Suprapubic skin (tissue), 4 donors: ENCODE measurements around the gene FGF2. TPM values are rescaled to one million over a fixed set of nuclear protein-coding genes. Genes with fewer than 3 reads are reported as not detected.

Source experiments
- DNase-seq, 2 donors: peaks; one replicate each; pipeline ENCODE4 v3.0.0-alpha.2; 2019; ENCODE audit warnings: low spot score in 2 of 2
- H3K27ac ChIP-seq: fragments of 200-600 bp; sonication (generic); one replicate; pipeline ENCODE4 v1.5.1; 2019
- H3K27me3 ChIP-seq: fragments of 200-600 bp; sonication (generic); one replicate; pipeline ENCODE4 v1.5.1; 2019
- H3K36me3 ChIP-seq: fragments of 200-600 bp; sonication (generic); one replicate; pipeline ENCODE4 v1.5.1; 2019
- H3K4me1 ChIP-seq: fragments of 200-600 bp; sonication (generic); one replicate; pipeline ENCODE4 v1.5.1; 2019
- H3K4me3 ChIP-seq: fragments of 200-600 bp; sonication (generic); one replicate; pipeline ENCODE4 v1.5.1; 2019; ENCODE audit warnings: mild to moderate bottlenecking
- H3K9me3 ChIP-seq: fragments of 200-600 bp; sonication (generic); one replicate; pipeline ENCODE4 v1.5.1; 2019
- CTCF ChIP-seq, 2 donors: fragments of 200-600 bp in 1 of 2; fragments of 450-650 bp in 1 of 2; sonication (generic) in 1 of 2; IDR thresholded peaks; one replicate each; pipeline ENCODE4 v1.5.1; 2016 to 2019; ENCODE audit warnings: antibody characterized with exemption in 2 of 2, mild to moderate bottlenecking in 1 of 2, moderate library complexity in 1 of 2
- EP300 ChIP-seq: sonication (generic); formaldehyde crosslinking; IDR thresholded peaks from one replicate; pipeline ENCODE4 v1.6.1; 2017; ENCODE audit warnings: antibody characterized with exemption
- POLR2A ChIP-seq, 2 donors: fragments of 450-650 bp; IDR thresholded peaks; one replicate each; pipeline ENCODE4 v1.6.1; 2017; ENCODE audit warnings: antibody characterized with exemption in 2 of 2, mild to moderate bottlenecking in 2 of 2, moderate library complexity in 2 of 2
- POLR2AphosphoS5 ChIP-seq, 3 donors: sonication (generic); formaldehyde crosslinking; IDR thresholded peaks; one replicate each; pipeline ENCODE4 v1.6.1; 2017; ENCODE audit warnings: antibody characterized with exemption in 3 of 3
- WGBS: methylation state at CpG from one replicate; pipeline ENCODE4 v1.1.5; 2018; 5-methylcytosine and 5-hydroxymethylcytosine counted together
- total RNA-seq, 4 donors: library from RNA; depleted of rRNA; stranded (reverse); fragments of >200 nt; gene quantifications; one replicate each; pipeline ENCODE4 v1.1.0, GENCODE V29; 2016

Gene FGF2
- total RNA-seq, 4 donors from 2014 or later, result 3.0 to 8.2 (median 5.8) TPM

GRCh38 chr4:122823476-122823875, 3.2 kb upstream of the FGF2 start:
- no peak for DNase-seq
- H3K36me3 ChIP-seq, result no peaks in the 10 kb centered on the region
- WGBS, result 70% methylated on average over 2 of the region's 2 CpGs
- H3K4me3 ChIP-seq, result no peak overlapping the region
- H3K4me1 ChIP-seq, result peaks cover 19% of the 10 kb centered on the region
- H3K27ac ChIP-seq, result no peak overlapping the region
- TF ChIP-seq POLR2A (IDR thresholded peaks at IDR 0.05), result no peak
- no peak for TF ChIP-seq EP300
- no peak for TF ChIP-seq CTCF (IDR thresholded peaks at IDR 0.05)
- TF ChIP-seq POLR2AphosphoS5 (IDR thresholded peaks at IDR 0.05), result no peak
- no peaks in the 10 kb centered on the region for H3K9me3 ChIP-seq
- H3K27me3 ChIP-seq, result peaks cover 17% of the 10 kb centered on the region

GRCh38 chr4:122824616-122825015, 2.0 kb upstream of the FGF2 start:
- no peak for DNase-seq
- TF ChIP-seq POLR2AphosphoS5 (IDR thresholded peaks at IDR 0.05), result no peak
- TF ChIP-seq EP300, result no peak
- no peak for TF ChIP-seq POLR2A (IDR thresholded peaks at IDR 0.05)
- TF ChIP-seq CTCF (IDR thresholded peaks at IDR 0.05), result no peak

GRCh38 chr4:122826079-122826527, 528 bp upstream of the FGF2 start:
- Histone ChIP-seq H3K27ac (peak overlapping the region; percentile 78), H3K36me3 (no peaks in the 10 kb centered on the region), H3K4me1 (peaks cover 24% of the 10 kb centered on the region), H3K4me3 (peak overlapping the region; percentile 74), H3K9me3 (no peaks in the 10 kb centered on the region), H3K27me3 (peaks cover 17% of the 10 kb centered on the region)
- DNase-seq, result no peak
- TF ChIP-seq EP300 (no peak), CTCF (IDR thresholded peaks at IDR 0.05) (no peak)
- 49% methylated on average over 18 of the region's 18 CpGs for WGBS

More at GRCh38 chr4:122824616-122825015, 2.0 kb upstream of the FGF2 start:
- no peak overlapping the region for H3K27ac ChIP-seq
- no peaks in the 10 kb centered on the region for H3K9me3 ChIP-seq
- no peaks in the 10 kb centered on the region for H3K36me3 ChIP-seq
- no peak overlapping the region for H3K4me3 ChIP-seq
- H3K27me3 ChIP-seq, result peaks cover 17% of the 10 kb centered on the region
- 86% methylated on average over 2 of the region's 2 CpGs for WGBS
- H3K4me1 ChIP-seq, result peaks cover 19% of the 10 kb centered on the region

GRCh38 chr4:122827258-122827878, 737 bp downstream of the FGF2 start:
- Histone ChIP-seq H3K4me1 (peaks cover 26% of the 10 kb centered on the region), H3K27me3 (peaks cover 17% of the 10 kb centered on the region), H3K36me3 (no peaks in the 10 kb centered on the region), H3K4me3 (peak overlapping the region; percentile 74), H3K27ac (peak overlapping the region; percentile 78), H3K9me3 (no peaks in the 10 kb centered on the region)
- peak; percentile 75 to 81 for DNase-seq
- no peak for TF ChIP-seq CTCF (IDR thresholded peaks at IDR 0.05)
- no peak for TF ChIP-seq EP300
- no peak for TF ChIP-seq POLR2A (IDR thresholded peaks at IDR 0.05)
- no peak for TF ChIP-seq POLR2AphosphoS5 (IDR thresholded peaks at IDR 0.05)
- 2% methylated on average over 34 of the region's 57 CpGs for WGBS

GRCh38 chr4:122827879-122828601, 1.4 kb downstream of the FGF2 start:
- DNase-seq, result peak in 1 of 2 donors; percentile 68
- H3K4me3 ChIP-seq, result peak overlapping the region; percentile 74
- H3K4me1 ChIP-seq, result peaks cover 26% of the 10 kb centered on the region
- no peaks in the 10 kb centered on the region for H3K9me3 ChIP-seq
- WGBS, result 31% methylated on average over 10 of the region's 10 CpGs
- peak overlapping the region; percentile 78 for H3K27ac ChIP-seq
- TF ChIP-seq CTCF (IDR thresholded peaks at IDR 0.05), result peak in 1 of 2 donors; percentile 12
- TF ChIP-seq POLR2AphosphoS5 (IDR thresholded peaks at IDR 0.05), result no peak
- TF ChIP-seq EP300, result no peak
- no peak for TF ChIP-seq POLR2A (IDR thresholded peaks at IDR 0.05)
- H3K27me3 ChIP-seq, result peaks cover 17% of the 10 kb centered on the region
- H3K36me3 ChIP-seq, result no peaks in the 10 kb centered on the region
